ENCODE data around the gene RSPRY1. TPM values are rescaled to one million over a fixed set of nuclear protein-coding genes. Genes with fewer than 3 reads are reported as not detected.
A peak's percentile ranks its signal among the peaks of the same experiment; 100 is the strongest.

The RSPRY1 gene
- polyA plus RNA-seq, 1 of the 3 experiments (the other 2 are of a cell fraction) = 16.6 TPM

DNA sequence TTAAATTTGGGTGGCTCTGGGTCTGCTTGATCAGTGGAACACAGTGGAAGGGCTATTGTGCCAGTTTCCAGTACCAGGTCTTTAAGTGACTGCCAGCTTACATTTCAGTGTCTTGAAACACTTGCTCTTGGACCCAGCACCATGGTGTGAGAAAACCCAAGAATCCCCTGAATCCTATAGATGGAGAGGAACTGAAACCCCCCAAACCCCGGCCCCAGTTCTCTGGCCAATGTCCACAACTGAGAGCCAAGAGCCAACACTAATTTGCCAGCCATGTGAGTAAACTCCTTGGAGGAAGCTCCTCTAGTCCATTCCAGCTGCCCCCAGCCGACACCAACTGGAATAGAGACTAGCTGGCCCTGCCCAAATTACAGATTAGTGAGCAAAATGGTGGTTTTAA lies 56.5 kb downstream of the RSPRY1 start (continued):
- TF ChIP-seq FOSL2 (IDR thresholded peaks at IDR 0.05; ENCODE audit: borderline replicate concordance, low read depth) (no peak), EP300 (IDR thresholded peaks at IDR 0.05; ENCODE audit: borderline replicate concordance in 1 of 2, low read depth in 1 of 2, low read length in 1 of 2) (no peak)

DNA sequence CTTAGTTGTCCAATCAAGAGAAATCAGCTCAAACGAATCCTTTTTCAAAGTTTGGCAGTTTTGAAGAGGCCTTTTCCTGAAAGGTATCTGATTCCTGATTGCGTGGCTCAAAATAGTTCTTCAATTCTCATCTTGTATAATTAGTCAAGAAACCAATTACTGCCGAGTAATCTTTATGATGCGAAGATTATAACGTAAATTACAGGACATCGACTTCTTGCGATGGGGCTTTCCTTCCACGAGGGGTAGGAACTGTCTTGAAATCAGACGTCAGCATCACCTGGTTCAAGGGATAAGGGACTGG lies 58.3 kb downstream of the RSPRY1 start:
- no peak for TF ChIP-seq TCF12 (IDR thresholded peaks at IDR 0.05)
- TF ChIP-seq FOSL2 (IDR thresholded peaks at IDR 0.05; ENCODE audit: borderline replicate concordance, low read depth) = no peak
- TF ChIP-seq FOXM1 (IDR thresholded peaks at IDR 0.05; ENCODE audit: low read depth) = no peak
- no peak for TF ChIP-seq YY1 (IDR thresholded peaks at IDR 0.05; ENCODE audit: low read depth)
- TF ChIP-seq RFX5 (IDR thresholded peaks at IDR 0.05; ENCODE audit: low read length) = no peak
- TF ChIP-seq, protein P1, sequence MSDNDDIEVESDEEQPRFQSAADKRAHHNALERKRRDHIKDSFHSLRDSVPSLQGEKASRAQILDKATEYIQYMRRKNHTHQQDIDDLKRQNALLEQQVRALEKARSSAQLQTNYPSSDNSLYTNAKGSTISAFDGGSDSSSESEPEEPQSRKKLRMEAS (IDR thresholded peaks at IDR 0.05; ENCODE audit: low read depth) = no peak
- TF ChIP-seq, protein P2, sequence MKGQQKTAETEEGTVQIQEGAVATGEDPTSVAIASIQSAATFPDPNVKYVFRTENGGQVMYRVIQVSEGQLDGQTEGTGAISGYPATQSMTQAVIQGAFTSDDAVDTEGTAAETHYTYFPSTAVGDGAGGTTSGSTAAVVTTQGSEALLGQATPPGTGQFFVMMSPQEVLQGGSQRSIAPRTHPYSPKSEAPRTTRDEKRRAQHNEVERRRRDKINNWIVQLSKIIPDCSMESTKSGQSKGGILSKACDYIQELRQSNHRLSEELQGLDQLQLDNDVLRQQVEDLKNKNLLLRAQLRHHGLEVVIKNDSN (IDR thresholded peaks at IDR 0.05; ENCODE audit: borderline replicate concordance, low read depth) = no peak
- TF ChIP-seq GABPA (IDR thresholded peaks at IDR 0.05; ENCODE audit: low read depth) = no peak
- no peak for TF ChIP-seq SMC3 (IDR thresholded peaks at IDR 0.05; ENCODE audit: low read depth, low read length)
- TF ChIP-seq SIN3A (IDR thresholded peaks at IDR 0.05; ENCODE audit: borderline replicate concordance, low read depth, low read length) = no peak
- Histone ChIP-seq H3K27ac (ENCODE audit: low read depth in 2 of 2, low read length in 1 of 2) (peak overlapping the region; percentile 91 to 93), H3K9me2 (no peaks in the 10 kb centered on the region), H3K9me3 (no peaks in the 10 kb centered on the region), H3K4me1 (ENCODE audit: control insufficient read depth in 1 of 2, insufficient read depth in 2 of 2, low read depth in 1 of 2, low read length in 1 of 2) (peaks cover 5 to 9% of the 10 kb centered on the region in 2 experiments; a peak in 2 of 4 replicates), H4K20me1 (ENCODE audit: insufficient read depth) (no peaks in the 10 kb centered on the region), H3F3A (replicated peaks; ENCODE audit: insufficient read depth) (peaks cover 30% of the 10 kb centered on the region), H3K4me3 (ENCODE audit: low read depth in 2 of 2, low read length in 1 of 2) (peak overlapping the region; percentile 67 to 79), H2AFZ (ENCODE audit: low read depth) (peak overlapping the region; percentile 74), H3K9ac (peak overlapping the region; percentile 75), H3K27me3 (ENCODE audit: insufficient read depth) (no peaks in the 10 kb centered on the region), H3K4me2 (peak overlapping the region; percentile 96), H3K79me2 (ENCODE audit: insufficient read depth) (peaks cover 20% of the 10 kb centered on the region), H3K36me3 (replicated peaks in 1 of 2; ENCODE audit: control insufficient read depth in 1 of 2, insufficient read depth in 2 of 2, low read length in 1 of 2) (peaks cover 23 to 41% of the 10 kb centered on the region in 2 experiments)
- 14% methylated on average over 9 of the region's 9 CpGs for WGBS (ENCODE audit: low lambda C conversion rate)
- no peak for DNase-seq
- POLR2A ChIA-PET = interaction anchor here (0.6 to 1.1 kb wide), 4 partner anchors 11 to 55 kb away, joined by 3 to 7 read pairs (median 4); no protein-coding TSS in a partner anchor
- CTCF ChIA-PET = interaction anchor here (1.0 to 2.2 kb wide), 5 partner anchors 36 to 160 kb away, joined by 3 to 9 read pairs (median 3); no protein-coding TSS in a partner anchor

DNA sequence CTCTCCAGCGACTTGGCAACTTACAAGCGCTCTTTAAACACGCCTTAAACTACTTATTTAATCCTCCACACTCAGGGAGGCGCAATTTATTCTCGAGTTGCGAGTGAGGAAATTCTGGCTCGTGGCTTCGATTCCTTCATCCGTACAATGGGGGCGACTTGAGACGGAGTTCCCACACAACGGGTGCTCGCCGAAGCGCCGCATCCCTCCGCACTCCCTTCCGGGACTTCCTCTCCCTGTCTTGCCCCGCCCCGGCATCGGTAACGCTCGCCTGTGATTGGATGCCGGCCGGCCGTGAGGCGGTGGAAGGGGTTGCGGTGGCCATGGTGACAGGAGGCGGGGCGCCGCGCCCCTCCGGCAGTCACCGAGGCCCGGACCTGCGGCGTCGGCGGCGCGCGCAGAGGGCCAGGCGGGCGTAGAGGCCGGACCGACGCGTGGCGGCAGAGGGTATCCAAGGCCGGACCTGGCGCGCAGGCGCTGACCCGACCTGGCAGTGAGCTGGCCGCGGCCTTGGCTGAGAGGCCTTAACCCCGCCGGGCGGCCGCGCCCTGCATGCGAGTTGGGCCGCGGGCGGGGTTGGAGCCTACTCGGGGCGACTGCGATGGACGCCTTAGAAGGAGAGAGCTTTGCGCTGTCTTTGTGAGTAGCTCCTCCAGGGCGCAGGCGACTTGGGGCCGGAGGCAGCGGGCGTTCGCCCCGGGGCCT lies 58.8 kb downstream of the RSPRY1 start, which contains the start of gene ARL2BP:
Gene ARL2BP, plus strand, starts transcription at position 493 of the 705 bp plus-strand sequence. Its CDS starts 109 bp downstream, at position 602.
- H3K9me2 ChIP-seq = no peaks in the 10 kb centered on the region
- ChIA-PET CTCF (interaction anchor here (0.7 to 2.2 kb wide), 9 partner anchors 18 to 178 kb away, joined by 3 to 10 read pairs (median 3); no protein-coding TSS in a partner anchor), POLR2A (interaction anchor here (0.6 to 1.3 kb wide), 9 partner anchors 10 to 171 kb away, joined by 3 to 7 read pairs (median 3); partner anchors contain the start of genes PSME3IP1 and RSPRY1)
- peak within 1 kb of the TSS; percentile 91 to 93 for H3K27ac ChIP-seq (ENCODE audit: low read depth in 2 of 2, low read length in 1 of 2)
- no peaks in the 10 kb centered on the region for H4K20me1 ChIP-seq (ENCODE audit: insufficient read depth)
- peaks cover 20% of the 10 kb centered on the region for H3K79me2 ChIP-seq (ENCODE audit: insufficient read depth)
- peak within 1 kb of the TSS; percentile 86 for H2AFZ ChIP-seq (ENCODE audit: low read depth)
- DNase-seq = peak; percentile 99
- H3K27me3 ChIP-seq (ENCODE audit: insufficient read depth) = no peaks in the 10 kb centered on the region
- H3K9ac ChIP-seq = peak within 1 kb of the TSS; percentile 91
- H3K9me3 ChIP-seq = no peaks in the 10 kb centered on the region
- H3K36me3 ChIP-seq (replicated peaks in 1 of 2; ENCODE audit: control insufficient read depth in 1 of 2, insufficient read depth in 2 of 2, low read length in 1 of 2) = peaks cover 23 to 41% of the 10 kb centered on the region in 2 experiments
- peaks cover 5 to 9% of the 10 kb centered on the region in 2 experiments; a peak in 2 of 4 replicates for H3K4me1 ChIP-seq (ENCODE audit: control insufficient read depth in 1 of 2, insufficient read depth in 2 of 2, low read depth in 1 of 2, low read length in 1 of 2)
- peak within 1 kb of the TSS; percentile 96 for H3K4me2 ChIP-seq
- peaks cover 25% of the 10 kb centered on the region for H3F3A ChIP-seq (replicated peaks; ENCODE audit: insufficient read depth)
- whole genome bisulfite sequencing (ENCODE audit: low lambda C conversion rate) = 3% methylated on average over 27 of the region's 77 CpGs
- H3K4me3 ChIP-seq (ENCODE audit: low read depth in 2 of 2, low read length in 1 of 2) = peak within 1 kb of the TSS; percentile 79 to 89
- TF ChIP-seq GABPA (IDR thresholded peaks at IDR 0.05; ENCODE audit: low read depth) (peak; percentile 71), SIN3A (IDR thresholded peaks at IDR 0.05; ENCODE audit: borderline replicate concordance, low read depth, low read length) (peak; percentile 23), POLR2AphosphoS5 (IDR thresholded peaks at IDR 0.05; ENCODE audit: low read depth, low read length) (peak; percentile 94), SMC3 (IDR thresholded peaks at IDR 0.05; ENCODE audit: low read depth, low read length) (peak; percentile 13; the same call in 1 of the 2 replicates), ELF1 (IDR thresholded peaks at IDR 0.05) (peak; percentile 79), CHD2 (IDR thresholded peaks at IDR 0.05; ENCODE audit: low read length, partially characterized antibody) (peak; percentile 49), GATA2 (CRISPR knock-in tag; IDR thresholded peaks at IDR 0.05) (no peak), RXRA (IDR thresholded peaks at IDR 0.05; ENCODE audit: borderline replicate concordance, low read depth) (no peak), TCF12 (IDR thresholded peaks at IDR 0.05) (peak; percentile 12; the same call in 1 of the 2 replicates), MXI1 (IDR thresholded peaks at IDR 0.05; ENCODE audit: low read depth, low read length) (peak; percentile 66), FOXM1 (IDR thresholded peaks at IDR 0.05; ENCODE audit: low read depth) (no peak), RCOR1 (IDR thresholded peaks at IDR 0.05; ENCODE audit: low read length) (no peak)
- TF ChIP-seq, protein P3, sequence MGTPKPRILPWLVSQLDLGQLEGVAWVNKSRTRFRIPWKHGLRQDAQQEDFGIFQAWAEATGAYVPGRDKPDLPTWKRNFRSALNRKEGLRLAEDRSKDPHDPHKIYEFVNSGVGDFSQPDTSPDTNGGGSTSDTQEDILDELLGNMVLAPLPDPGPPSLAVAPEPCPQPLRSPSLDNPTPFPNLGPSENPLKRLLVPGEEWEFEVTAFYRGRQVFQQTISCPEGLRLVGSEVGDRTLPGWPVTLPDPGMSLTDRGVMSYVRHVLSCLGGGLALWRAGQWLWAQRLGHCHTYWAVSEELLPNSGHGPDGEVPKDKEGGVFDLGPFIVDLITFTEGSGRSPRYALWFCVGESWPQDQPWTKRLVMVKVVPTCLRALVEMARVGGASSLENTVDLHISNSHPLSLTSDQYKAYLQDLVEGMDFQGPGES (IDR thresholded peaks at IDR 0.05; ENCODE audit: low read depth, low read length) = no peak
- TF ChIP-seq, protein P1 (IDR thresholded peaks at IDR 0.05; ENCODE audit: low read depth) = peak; percentile 44
- TF ChIP-seq, protein P4, sequence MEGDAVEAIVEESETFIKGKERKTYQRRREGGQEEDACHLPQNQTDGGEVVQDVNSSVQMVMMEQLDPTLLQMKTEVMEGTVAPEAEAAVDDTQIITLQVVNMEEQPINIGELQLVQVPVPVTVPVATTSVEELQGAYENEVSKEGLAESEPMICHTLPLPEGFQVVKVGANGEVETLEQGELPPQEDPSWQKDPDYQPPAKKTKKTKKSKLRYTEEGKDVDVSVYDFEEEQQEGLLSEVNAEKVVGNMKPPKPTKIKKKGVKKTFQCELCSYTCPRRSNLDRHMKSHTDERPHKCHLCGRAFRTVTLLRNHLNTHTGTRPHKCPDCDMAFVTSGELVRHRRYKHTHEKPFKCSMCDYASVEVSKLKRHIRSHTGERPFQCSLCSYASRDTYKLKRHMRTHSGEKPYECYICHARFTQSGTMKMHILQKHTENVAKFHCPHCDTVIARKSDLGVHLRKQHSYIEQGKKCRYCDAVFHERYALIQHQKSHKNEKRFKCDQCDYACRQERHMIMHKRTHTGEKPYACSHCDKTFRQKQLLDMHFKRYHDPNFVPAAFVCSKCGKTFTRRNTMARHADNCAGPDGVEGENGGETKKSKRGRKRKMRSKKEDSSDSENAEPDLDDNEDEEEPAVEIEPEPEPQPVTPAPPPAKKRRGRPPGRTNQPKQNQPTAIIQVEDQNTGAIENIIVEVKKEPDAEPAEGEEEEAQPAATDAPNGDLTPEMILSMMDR (IDR thresholded peaks at IDR 0.05) = peak; percentile 27; the same call in 1 of the 2 replicates

Data from SK-N-SH (cell line).